HG03103 (cell line): ENCODE results near the gene SLC43A3.
A peak's percentile ranks its signal among the peaks of the same experiment; 100 is the strongest.
"Not testable (repeated sequence)": the region's sequence is repeated elsewhere in the genome, so short reads cannot be mapped to it uniquely, and the experiment has no call there.

Experiments
- ATAC-seq: cut with Tn5 transposase; IDR thresholded peaks from one replicate; pipeline ENCODE4 v1.9.1; 2021; ENCODE audit warnings: low read depth; ENCODE audit not compliant: unreplicated experiment

Gene SLC43A3

GRCh38 chr11:57407941-57408475 is 18.9 kb downstream of the SLC43A3 start:
- no peak for ATAC-seq

- ATAC-seq = no peak
Observed at GRCh38 chr11:57407010-57407920, 19.7 kb downstream of the SLC43A3 start.

GRCh38 chr11:57406337-57406904 is 20.5 kb downstream of the SLC43A3 start:
- peak; percentile 54 for ATAC-seq

GRCh38 chr11:57405271-57405860 is 21.6 kb downstream of the SLC43A3 start:
- no peak for ATAC-seq

- ATAC-seq = no peak
Observed at GRCh38 chr11:57403802-57404147, 23.1 kb downstream of the SLC43A3 start.

- not testable (repeated sequence) for ATAC-seq
Observed at GRCh38 chr11:57403003-57403801, 23.7 kb downstream of the SLC43A3 start.

GRCh38 chr11:57402188-57403002 is 24.5 kb downstream of the SLC43A3 start:
- ATAC-seq = no peak

GRCh38 chr11:57399972-57400578 is 26.8 kb downstream of the SLC43A3 start:
- no peak for ATAC-seq

- no peak for ATAC-seq
Observed at GRCh38 chr11:57399221-57399620, 27.7 kb downstream of the SLC43A3 start.

- no peak for ATAC-seq
Observed at GRCh38 chr11:57397394-57397990, 29.4 kb downstream of the SLC43A3 start.

- no peak for ATAC-seq
Observed at GRCh38 chr11:57396744-57397143, 30.2 kb downstream of the SLC43A3 start.

- no peak for ATAC-seq
Observed at GRCh38 chr11:57395905-57396623, 30.9 kb downstream of the SLC43A3 start.

- no peak for ATAC-seq
Observed at GRCh38 chr11:57394203-57394965, 32.5 kb downstream of the SLC43A3 start.

GRCh38 chr11:57392763-57393105 is 34.2 kb downstream of the SLC43A3 start:
- no peak for ATAC-seq

- no peak for ATAC-seq
Observed at GRCh38 chr11:57392066-57392762, 34.7 kb downstream of the SLC43A3 start.

GRCh38 chr11:57391539-57391938 is 35.4 kb downstream of the SLC43A3 start:
- no peak for ATAC-seq

- no peak for ATAC-seq
Observed at GRCh38 chr11:57391111-57391510, 35.8 kb downstream of the SLC43A3 start.
